HCT116 (cell line): ENCODE measurements around the gene HIVEP3. TPM values are rescaled to one million over a fixed set of nuclear protein-coding genes. Genes with fewer than 3 reads are reported as not detected.

ENCODE experiments used
- ATAC-seq: fragments of 200-7000 bp; cut with Tn5 transposase; 2 replicates; pipeline ENCODE4 v1.9.1; 2020; ENCODE audit warnings: mild to moderate bottlenecking, moderate library complexity
- BruUV-seq: library from RNA; stranded (reverse); fragments of 400-500 nt; replicated peaks from 2 replicates; lab custom pipeline; 2021; lab: Mats Ljungman, UMichigan
- CTCF ChIA-PET: fragments of 300-600 bp; sonication (Branson Sonifier 250); formaldehyde crosslinking; loops from one replicate; lab custom pipeline; 2021; ENCODE audit warnings: antibody characterized with exemption; lab: Charles Lee
- POLR2A ChIA-PET: fragments of 300-600, 350-600 bp; sonication (Branson Sonifier 250); formaldehyde crosslinking; loops from one replicate; lab custom pipeline; 2021; ENCODE audit warnings: antibody characterized with exemption; lab: Charles Lee
- RAD21 ChIA-PET, 2 experiments: fragments of 300-600 bp; sonication (Branson Sonifier 250); formaldehyde crosslinking; loops; one replicate each; lab custom pipeline; 2023; ENCODE audit warnings: low total read pairs in 2 of 2; ENCODE audit not compliant: uncharacterized antibody in 2 of 2, unreplicated experiment in 2 of 2, low non-redundant PET in 1 of 2; lab: Charles Lee
- DNase-seq: peaks from one replicate; pipeline ENCODE4 v3.0.0-alpha.2; 2010; ENCODE audit warnings: low read depth, low spot score
- H2AFZ ChIP-seq: fragments of 200-600 bp; shearing (Covaris generic), sonication (generic); 2 replicates; pipeline ENCODE4 v1.6.1; 2017; ENCODE audit warnings: low read depth, mixed run types, mixed read lengths, antibody characterized with exemption, low read length; ENCODE audit not compliant: poor library complexity, severe bottlenecking
- H3K27ac ChIP-seq: 2 replicates; pipeline ENCODE4 v1.5.1; 2012; ENCODE audit warnings: low read depth, low read length
- H3K27me3 ChIP-seq: fragments of 200-600 bp; sonication (generic); 2 replicates; pipeline ENCODE4 v1.6.1; 2016; ENCODE audit warnings: mixed run types, low read length, mixed read lengths; ENCODE audit not compliant: insufficient read depth
- H3K36me3 ChIP-seq, 2 experiments: fragments of 200-500 bp in 1 of 2; fragments of 200-600 bp in 1 of 2; sonication (Bioruptor generic) in 1 of 2; sonication (generic) in 1 of 2; 2 replicates each; pipeline versions ENCODE4 v1.5.1 to v1.6.1; 2014 to 2016; ENCODE audit warnings: low read length in 2 of 2, inconsistent platforms in 1 of 2, mixed read lengths in 1 of 2, mixed run types in 1 of 2; ENCODE audit not compliant: insufficient read depth in 2 of 2, control insufficient read depth in 1 of 2
- H3K4me1 ChIP-seq, 2 experiments: fragments of 200-600 bp in 1 of 2; sonication (generic) in 1 of 2; 2 replicates each; pipeline versions ENCODE4 v1.5.1 to v1.6.1; 2012 to 2017; ENCODE audit warnings: low read length in 2 of 2, inconsistent platforms in 1 of 2, mild to moderate bottlenecking in 1 of 2, mixed read lengths in 1 of 2, mixed run types in 1 of 2, moderate library complexity in 1 of 2; ENCODE audit not compliant: insufficient read depth in 2 of 2, control insufficient read depth in 1 of 2
- H3K4me2 ChIP-seq: fragments of 200-600 bp; sonication (generic); 2 replicates; pipeline ENCODE4 v1.6.1; 2017; ENCODE audit warnings: mixed run types, low read length, mixed read lengths
- H3K4me3 ChIP-seq, 2 experiments: fragments of 200-600 bp in 1 of 2; sonication (generic) in 1 of 2; replicated peaks in 1 of 2; 2 replicates each; pipeline ENCODE4 v1.5.1; 2011 to 2016; ENCODE audit warnings: low read length in 2 of 2, control low read depth in 1 of 2, low read depth in 1 of 2, mild to moderate bottlenecking in 1 of 2, mixed read lengths in 1 of 2, mixed run types in 1 of 2
- H3K79me2 ChIP-seq: fragments of 200-600 bp; sonication (generic); 2 replicates; pipeline ENCODE4 v1.6.1; 2017; ENCODE audit warnings: mild to moderate bottlenecking, mixed run types, low read length, moderate library complexity, mixed read lengths; ENCODE audit not compliant: insufficient read depth
- H3K9ac ChIP-seq: fragments of 200-600 bp; sonication (generic); 2 replicates; pipeline ENCODE4 v1.6.1; 2016; ENCODE audit warnings: low read length, mixed read lengths
- H3K9me2 ChIP-seq: fragments of 200-600 bp; sonication (generic), shearing (Covaris generic); 2 replicates; pipeline ENCODE4 v1.6.1; 2017; ENCODE audit warnings: mixed run types, mild to moderate bottlenecking, moderate library complexity; ENCODE audit not compliant: insufficient read depth
- H3K9me3 ChIP-seq, 2 experiments: fragments of 200-500 bp in 1 of 2; fragments of 200-600 bp in 1 of 2; sonication (Bioruptor generic) in 1 of 2; sonication (generic) in 1 of 2; 2 replicates each; pipeline ENCODE4 v1.6.1; 2014 to 2017; ENCODE audit warnings: low read length in 2 of 2, mixed read lengths in 2 of 2, inconsistent platforms in 1 of 2, low read depth in 1 of 2, mild to moderate bottlenecking in 1 of 2, mixed run types in 1 of 2, moderate library complexity in 1 of 2; ENCODE audit not compliant: control insufficient read depth in 1 of 2, insufficient read depth in 1 of 2
- H4K20me1 ChIP-seq: fragments of 200-600 bp; sonication (generic), shearing (Covaris generic); 2 replicates; pipeline ENCODE4 v1.6.1; 2017; ENCODE audit warnings: mixed run types, mild to moderate bottlenecking, moderate library complexity; ENCODE audit not compliant: insufficient read depth
- ELF1 ChIP-seq: IDR thresholded peaks from 2 replicates; pipeline ENCODE4 v1.6.1; 2012; ENCODE audit warnings: low read depth, borderline replicate concordance
- JUND ChIP-seq: IDR thresholded peaks from 2 replicates; pipeline ENCODE4 v1.6.1; 2012
- ZNF274 ChIP-seq: fragments of 200-500 bp; sonication (Bioruptor generic); IDR thresholded peaks from 2 replicates; pipeline ENCODE4 v1.6.1; 2014; ENCODE audit warnings: mild to moderate bottlenecking, low read depth, low read length, inconsistent platforms
- intact Hi-C: fragments of 100-400 bp; cut with micrococcal nuclease; formaldehyde crosslinking; loops from 2 replicates; pipeline ENCODE4 v1.10.0; 2022
- total RNA-seq: library from RNA; stranded (reverse); gene quantifications from one replicate; pipeline ENCODE4 v1.2.1, GENCODE V29; 2021; ENCODE audit not compliant: unreplicated experiment
- TF ChIP-seq, protein P1 (sequence below): IDR thresholded peaks from 2 replicates; pipeline ENCODE4 v1.6.1; 2011; ENCODE audit warnings: mild to moderate bottlenecking, low read length, moderate library complexity; ENCODE audit not compliant: insufficient replicate concordance; ENCODE audit errors: extremely low read depth
- TF ChIP-seq, protein P2 (sequence below): IDR thresholded peaks from 2 replicates; pipeline ENCODE4 v1.6.1; 2012
- TF ChIP-seq, protein P3 (sequence below), 3 experiments: fragments of 200-600 bp in 1 of 3; sonication (generic) in 1 of 3; IDR thresholded peaks in 2 of 3; conservative IDR thresholded peaks in 1 of 3; 2 replicates each; pipeline ENCODE4 v1.5.1; 2012 to 2017; ENCODE audit warnings: low read depth in 2 of 3, low read length in 2 of 3, antibody characterized with exemption in 1 of 3, borderline replicate concordance in 1 of 3, control low read depth in 1 of 3, mild to moderate bottlenecking in 1 of 3, mixed read lengths in 1 of 3, mixed run types in 1 of 3, moderate library complexity in 1 of 3; ENCODE audit not compliant: insufficient read depth in 1 of 3

The HIVEP3 gene
- total RNA-seq, 1 experiment from 2014 or later = 7.1 TPM

DNA sequence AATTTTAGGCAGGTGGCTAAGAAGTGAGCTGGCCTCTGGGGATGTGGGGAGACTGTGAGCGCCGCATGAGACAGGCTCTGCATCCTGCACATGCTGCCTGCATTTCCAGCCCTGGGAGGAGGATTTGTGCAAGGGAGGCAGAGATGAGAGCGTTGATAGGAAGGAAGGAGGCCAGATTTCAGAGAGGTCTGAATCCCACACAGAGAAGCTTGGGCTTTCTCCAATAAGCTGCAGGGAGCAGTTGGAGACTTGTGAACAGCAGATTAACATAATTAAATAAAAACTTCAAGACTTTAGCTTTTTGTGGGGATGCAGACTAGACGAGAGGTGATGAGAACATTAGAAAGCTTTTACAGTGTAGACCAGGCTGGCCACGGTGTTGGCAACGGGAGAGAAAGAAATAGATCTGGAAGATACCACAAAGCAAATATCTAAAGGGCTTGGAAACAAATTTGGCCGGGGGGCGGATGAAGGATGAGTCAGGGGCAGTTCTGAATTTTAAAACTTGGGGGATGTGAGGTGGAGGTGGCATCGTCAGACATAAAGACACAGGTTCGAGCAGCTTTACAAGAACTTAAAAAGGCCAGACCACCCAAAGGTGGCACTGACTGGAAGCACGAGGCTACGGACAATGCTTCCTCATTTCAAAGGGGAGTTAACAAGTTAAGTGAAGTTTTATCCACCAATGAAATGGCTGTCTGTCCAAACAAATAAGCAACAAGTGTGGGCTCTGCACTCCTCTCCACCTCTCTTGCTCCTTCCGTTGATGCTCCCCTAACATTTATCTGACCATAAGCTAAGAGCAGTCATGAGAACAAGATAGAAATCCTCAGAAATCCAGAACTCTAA is 57.0 kb downstream of the HIVEP3 start:
- intact Hi-C loops = no loop called here
- Histone ChIP-seq H3K36me3 (no peaks in the 10 kb centered on the region), H2AFZ (no peak overlapping the region), H3K9me3 (no peaks in the 10 kb centered on the region), H3K4me2 (peak overlapping the region; percentile 71), H3K9ac (no peak overlapping the region), H3K27me3 (peaks cover 24% of the 10 kb centered on the region; the same call in 1 of the 2 replicates), H3K4me1 (peaks cover 22 to 31% of the 10 kb centered on the region in 2 experiments), H3K9me2 (no peaks in the 10 kb centered on the region), H3K4me3 (0 out of 4 replicates have a peak overlapping the region, but pooled peaks of 1 of the 2 experiments have one; percentile 19), H3K79me2 (no peaks in the 10 kb centered on the region), H3K27ac (no peak overlapping the region), H4K20me1 (no peaks in the 10 kb centered on the region)
- RAD21 ChIA-PET = no interaction called here
- no TSS peak for BruUV-seq
- CTCF ChIA-PET = no interaction called here
- ATAC-seq (no peak), DNase-seq (no peak)
- POLR2A ChIA-PET = no interaction called here
- TF ChIP-seq ELF1 (no peak), ZNF274 (no peak), JUND (peak; percentile 10; the same call in 1 of the 2 replicates)
- TF ChIP-seq, protein P1, sequence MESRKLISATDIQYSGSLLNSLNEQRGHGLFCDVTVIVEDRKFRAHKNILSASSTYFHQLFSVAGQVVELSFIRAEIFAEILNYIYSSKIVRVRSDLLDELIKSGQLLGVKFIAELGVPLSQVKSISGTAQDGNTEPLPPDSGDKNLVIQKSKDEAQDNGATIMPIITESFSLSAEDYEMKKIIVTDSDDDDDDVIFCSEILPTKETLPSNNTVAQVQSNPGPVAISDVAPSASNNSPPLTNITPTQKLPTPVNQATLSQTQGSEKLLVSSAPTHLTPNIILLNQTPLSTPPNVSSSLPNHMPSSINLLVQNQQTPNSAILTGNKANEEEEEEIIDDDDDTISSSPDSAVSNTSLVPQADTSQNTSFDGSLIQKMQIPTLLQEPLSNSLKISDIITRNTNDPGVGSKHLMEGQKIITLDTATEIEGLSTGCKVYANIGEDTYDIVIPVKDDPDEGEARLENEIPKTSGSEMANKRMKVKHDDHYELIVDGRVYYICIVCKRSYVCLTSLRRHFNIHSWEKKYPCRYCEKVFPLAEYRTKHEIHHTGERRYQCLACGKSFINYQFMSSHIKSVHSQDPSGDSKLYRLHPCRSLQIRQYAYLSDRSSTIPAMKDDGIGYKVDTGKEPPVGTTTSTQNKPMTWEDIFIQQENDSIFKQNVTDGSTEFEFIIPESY = no peak
- TF ChIP-seq, protein P2, sequence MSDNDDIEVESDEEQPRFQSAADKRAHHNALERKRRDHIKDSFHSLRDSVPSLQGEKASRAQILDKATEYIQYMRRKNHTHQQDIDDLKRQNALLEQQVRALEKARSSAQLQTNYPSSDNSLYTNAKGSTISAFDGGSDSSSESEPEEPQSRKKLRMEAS = no peak
- TF ChIP-seq, protein P3, sequence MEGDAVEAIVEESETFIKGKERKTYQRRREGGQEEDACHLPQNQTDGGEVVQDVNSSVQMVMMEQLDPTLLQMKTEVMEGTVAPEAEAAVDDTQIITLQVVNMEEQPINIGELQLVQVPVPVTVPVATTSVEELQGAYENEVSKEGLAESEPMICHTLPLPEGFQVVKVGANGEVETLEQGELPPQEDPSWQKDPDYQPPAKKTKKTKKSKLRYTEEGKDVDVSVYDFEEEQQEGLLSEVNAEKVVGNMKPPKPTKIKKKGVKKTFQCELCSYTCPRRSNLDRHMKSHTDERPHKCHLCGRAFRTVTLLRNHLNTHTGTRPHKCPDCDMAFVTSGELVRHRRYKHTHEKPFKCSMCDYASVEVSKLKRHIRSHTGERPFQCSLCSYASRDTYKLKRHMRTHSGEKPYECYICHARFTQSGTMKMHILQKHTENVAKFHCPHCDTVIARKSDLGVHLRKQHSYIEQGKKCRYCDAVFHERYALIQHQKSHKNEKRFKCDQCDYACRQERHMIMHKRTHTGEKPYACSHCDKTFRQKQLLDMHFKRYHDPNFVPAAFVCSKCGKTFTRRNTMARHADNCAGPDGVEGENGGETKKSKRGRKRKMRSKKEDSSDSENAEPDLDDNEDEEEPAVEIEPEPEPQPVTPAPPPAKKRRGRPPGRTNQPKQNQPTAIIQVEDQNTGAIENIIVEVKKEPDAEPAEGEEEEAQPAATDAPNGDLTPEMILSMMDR (IDR thresholded peaks at IDR 0.05 in 2 of 3, conservative IDR thresholded peaks at IDR 0.05 in 1 of 3; ENCODE audit: borderline replicate concordance in 1 of 3, insufficient read depth in 1 of 3, low read depth in 2 of 3, low read length in 2 of 3) = no peak
